Psoas muscle (tissue), 8 donors: ENCODE data around the gene COL4A2. TPM values are rescaled to one million over a fixed set of nuclear protein-coding genes. Genes with fewer than 3 reads are reported as not detected.

Experiments used
- ATAC-seq, 4 donors: fragments of 200-7000 bp; cut with Tn5 transposase; one replicate each; pipeline ENCODE4 v1.9.1; 2020; ENCODE audit warnings: moderate library complexity in 3 of 4, mild to moderate bottlenecking in 2 of 4
- DNase-seq, 2 donors: peaks; one replicate each; pipeline ENCODE4 v3.0.0-alpha.2; 2020
- H3K27ac ChIP-seq: fragments of 200-600 bp; one replicate; pipeline ENCODE4 v1.8.0; 2022
- H3K27me3 ChIP-seq, 3 donors: fragments of 200-600 bp in 1 of 3; one replicate each; pipeline versions ENCODE4 v1.6.1 to v1.8.0; 2013 to 2022; ENCODE audit warnings: low read length in 2 of 3, mild to moderate bottlenecking in 2 of 3, moderate library complexity in 1 of 3; ENCODE audit not compliant: insufficient read depth in 3 of 3
- H3K36me3 ChIP-seq, 2 donors: fragments of 200-600 bp in 1 of 2; one replicate each; pipeline versions ENCODE4 v1.6.1 to v1.8.0; 2013 to 2022; ENCODE audit warnings: low read depth in 1 of 2, mild to moderate bottlenecking in 1 of 2, moderate library complexity in 1 of 2; ENCODE audit not compliant: insufficient read depth in 1 of 2
- H3K4me1 ChIP-seq: fragments of 200-600 bp; one replicate; pipeline ENCODE4 v1.8.0; 2022
- H3K4me3 ChIP-seq: fragments of 200-600 bp; one replicate; pipeline ENCODE4 v1.8.0; 2022; ENCODE audit warnings: mild to moderate bottlenecking
- H3K9me3 ChIP-seq: fragments of 200-600 bp; one replicate; pipeline ENCODE4 v1.8.0; 2022
- CTCF ChIP-seq: fragments of 200-600 bp; IDR thresholded peaks from one replicate; pipeline ENCODE4 v1.8.0; 2022; ENCODE audit warnings: antibody characterized with exemption
- WGBS, 3 donors: extraction: QIAGEN DNeasy Blood & Tissue Kit; methylation state at CpG; one replicate each; pipeline versions ENCODE4 v1.1.6 to v1.1.7; 2013; 5-methylcytosine and 5-hydroxymethylcytosine counted together
- intact Hi-C, 2 donors: fragments of 100-400 bp; cut with DNase I; formaldehyde crosslinking; loops; one replicate each; pipeline versions ENCODE4 v1.11.0 to v1.14.2; 2022
- polyA plus RNA-seq, 3 donors: library from polyadenylated mRNA; stranded (reverse); fragments of 200-250 nt; gene quantifications; one replicate each; pipeline ENCODE4 v1.2.3, GENCODE V29; 2013
- total RNA-seq, 4 donors: library from RNA; stranded (reverse); fragmentation: NEBNext Ultra II Directional in 2 of 4; extraction: Animal tissue kit (Norgen Biotek cat#: 25700) in 2 of 4; gene quantifications; one replicate each; pipeline versions ENCODE4 v1.2.1 to v1.2.4, GENCODE V29; 2021 to 2023
- donor health status: healthy with polysubstance abuse.
- donor health status: DM: no; HTN: no; CAD: no; lungs with moderate emphysema.
- donor health status: Bipolar disorder and iron deficiency.
- donor health status: healthy.
- donor health status: DM: yes; HTN: yes; CAD: no.
- donor health status: DM: no; HTN: no; CAD: no.
- donor health status: DM: no; HTN: no; CAD: no.
- donor health status: DM: yes; HTN: yes; CAD: no.

The COL4A2 gene
- total and polyA plus RNA-seq, 7 donors = 25.8 to 84.5 (median 57.8) TPM

GRCh38 chr13:110559429-110559943 is 252.4 kb downstream of the COL4A2 start:
- H3K27me3 ChIP-seq = peaks cover 0 to 3% (median 0%) of the 10 kb centered on the region in 3 donors
- no peak for ATAC-seq
- no peaks in the 10 kb centered on the region for H3K36me3 ChIP-seq
- 40 to 48% (median 47%) methylated on average over 14 to 15 of the region's 15 CpGs for WGBS, 3 donors
- TF ChIP-seq CTCF = no peak
- H3K27ac ChIP-seq = peak overlapping the region; percentile 74
- no peak for DNase-seq
- peak overlapping the region; percentile 88 for H3K4me3 ChIP-seq
- peaks cover 11% of the 10 kb centered on the region for H3K4me1 ChIP-seq
- H3K9me3 ChIP-seq = no peaks in the 10 kb centered on the region
- intact Hi-C loops = no loop called here

GRCh38 chr13:110559986-110560385 is 252.9 kb downstream of the COL4A2 start:
- Histone ChIP-seq H3K27me3 (peaks cover 0 to 3% (median 0%) of the 10 kb centered on the region in 3 donors), H3K27ac (peak overlapping the region; percentile 74), H3K9me3 (no peaks in the 10 kb centered on the region), H3K4me1 (peaks cover 11% of the 10 kb centered on the region), H3K36me3 (no peaks in the 10 kb centered on the region), H3K4me3 (peak overlapping the region; percentile 88)
- intact Hi-C loops = loop anchor here in 1 of 2 donors (5.0 kb wide), 1 partner anchor 103 kb away; no protein-coding TSS in a partner anchor
- no peak for TF ChIP-seq CTCF
- ATAC-seq (no peak), DNase-seq (no peak)
- 66 to 79% (median 70%) methylated on average over 6 of the region's 6 CpGs for WGBS, 3 donors

GRCh38 chr13:110560601-110561343 is 253.7 kb downstream of the COL4A2 start:
- ATAC-seq (peak; percentile 41 to 62 (median 56)), DNase-seq (no peak)
- Histone ChIP-seq H3K4me1 (peaks cover 11% of the 10 kb centered on the region), H3K9me3 (no peaks in the 10 kb centered on the region), H3K36me3 (no peaks in the 10 kb centered on the region), H3K27ac (peak overlapping the region; percentile 74), H3K27me3 (peaks cover 0 to 3% (median 0%) of the 10 kb centered on the region in 3 donors), H3K4me3 (peak overlapping the region; percentile 88)
- intact Hi-C loops = loop anchor here in 1 of 2 donors (5.0 kb wide), 1 partner anchor 103 kb away; no protein-coding TSS in a partner anchor
- 3 to 6% (median 4%) methylated on average over 28 to 29 of the region's 29 CpGs for WGBS, 3 donors
- TF ChIP-seq CTCF = no peak

GRCh38 chr13:110561344-110562035 is 254.4 kb downstream of the COL4A2 start, which contains the start of gene RAB20:
TSS of gene RAB20 (minus strand) at chr13:110561722. CDS start at chr13:110561519, 203 bp downstream.
- Histone ChIP-seq H3K36me3 (no peaks in the 10 kb centered on the region), H3K4me1 (peaks cover 11% of the 10 kb centered on the region), H3K4me3 (peak within 1 kb of the TSS; percentile 88), H3K9me3 (no peaks in the 10 kb centered on the region), H3K27ac (peak within 1 kb of the TSS; percentile 74), H3K27me3 (peaks cover 0 to 3% (median 0%) of the 10 kb centered on the region in 3 donors)
- WGBS, 3 donors = 0 to 1% (median 1%) methylated on average over 45 to 79 of the region's 79 CpGs
- peak; percentile 78 to 88 (median 83) for ATAC-seq
- peak; percentile 88 to 90 for DNase-seq
- intact Hi-C loops = loop anchor here in 1 of 2 donors (5.0 kb wide), 1 partner anchor 104 kb away; no protein-coding TSS in a partner anchor
- no peak for TF ChIP-seq CTCF
